NCI-H345 (cell line): Measurements from ENCODE around the gene VAV1.
A peak's percentile ranks its signal among the peaks of the same experiment; 100 is the strongest.
"Not testable (repeated sequence)": the region's sequence is repeated elsewhere in the genome, so short reads cannot be mapped to it uniquely, and the experiment has no call there.

Experiments used
- DNase-seq: peaks from one replicate; lab custom pipeline; 2025; lab: John Stamatoyannopoulos, UW

Gene VAV1

GRCh38 chr19:6852001-6852400, 79.5 kb downstream of the VAV1 start:
- no peak for DNase-seq

GRCh38 chr19:6853868-6854267, 81.4 kb downstream of the VAV1 start:
- DNase-seq, result no peak

- no peak for DNase-seq
Observed at GRCh38 chr19:6854758-6855157, 82.2 kb downstream of the VAV1 start.

- no peak for DNase-seq
Observed at GRCh38 chr19:6856749-6857372, 84.4 kb downstream of the VAV1 start.

GRCh38 chr19:6861683-6862286, 89.3 kb downstream of the VAV1 start:
- no peak for DNase-seq

- peak; percentile 24 for DNase-seq
Observed at GRCh38 chr19:6862673-6863078, 90.2 kb downstream of the VAV1 start.

- no peak for DNase-seq
Observed at GRCh38 chr19:6864325-6864940, 91.9 kb downstream of the VAV1 start.

- no peak for DNase-seq
Observed at GRCh38 chr19:6865849-6866248, 93.3 kb downstream of the VAV1 start.

GRCh38 chr19:6866741-6867151, 94.2 kb downstream of the VAV1 start:
- DNase-seq, result no peak

GRCh38 chr19:6868351-6868750, 95.8 kb downstream of the VAV1 start:
- no peak for DNase-seq

- DNase-seq, result not testable (repeated sequence)
Observed at GRCh38 chr19:6869151-6869882, 96.8 kb downstream of the VAV1 start.

- no peak for DNase-seq
Observed at GRCh38 chr19:6873708-6874431, 101.4 kb downstream of the VAV1 start.

- no peak for DNase-seq
Observed at GRCh38 chr19:6875218-6875617, 102.7 kb downstream of the VAV1 start.

GRCh38 chr19:6876748-6877147, 104.2 kb downstream of the VAV1 start:
- no peak for DNase-seq

- DNase-seq, result no peak
Observed at GRCh38 chr19:6877766-6878165, 105.3 kb downstream of the VAV1 start.

- DNase-seq, result no peak
Observed at GRCh38 chr19:6886277-6886897, 113.9 kb downstream of the VAV1 start.

GRCh38 chr19:6887316-6887715, 114.8 kb downstream of the VAV1 start, which contains the start of gene ADGRE1:
Gene ADGRE1 (plus strand): TSS chr19:6887579. CDS start chr19:6887609, 30 bp downstream.
- DNase-seq, result no peak

GRCh38 chr19:6888967-6889366, 116.5 kb downstream of the VAV1 start:
- no peak for DNase-seq

- no peak for DNase-seq
Observed at GRCh38 chr19:6890401-6890913, 117.9 kb downstream of the VAV1 start.

- DNase-seq, result no peak
Observed at GRCh38 chr19:6890938-6891337, 118.4 kb downstream of the VAV1 start.

GRCh38 chr19:6891761-6892385, 119.4 kb downstream of the VAV1 start:
- no peak for DNase-seq
